HepG2 (cell line): ENCODE data around the gene EZH1. TPM values are rescaled to one million over a fixed set of nuclear protein-coding genes. Genes with fewer than 3 reads are reported as not detected.
A peak's percentile ranks its signal among the peaks of the same experiment; 100 is the strongest.

Source experiments
- AKAP8 ChIP-seq: sonication (generic); formaldehyde crosslinking; IDR thresholded peaks from 2 replicates; pipeline ENCODE4 v1.5.1; 2020; ENCODE audit warnings: mild to moderate bottlenecking, missing genetic modification reagents
- DNMT1 ChIP-seq: sonication (generic); formaldehyde crosslinking; IDR thresholded peaks from 2 replicates; pipeline ENCODE4 v1.5.1; 2020; ENCODE audit warnings: mild to moderate bottlenecking, missing genetic modification reagents
- IRF9 ChIP-seq: sonication (generic); formaldehyde crosslinking; IDR thresholded peaks from 2 replicates; pipeline ENCODE4 v1.8.0; 2022; ENCODE audit warnings: missing genetic modification reagents, mild to moderate bottlenecking, borderline replicate concordance
- JARID2 ChIP-seq: sonication (generic); formaldehyde crosslinking; IDR thresholded peaks from 2 replicates; pipeline ENCODE4 v1.8.1; 2023; ENCODE audit warnings: missing genetic modification reagents, inconsistent platforms; ENCODE audit not compliant: insufficient replicate concordance
- KAT2B ChIP-seq: fragments of 150-350 bp; IDR thresholded peaks from 2 replicates; pipeline ENCODE4 v1.6.1; 2014; ENCODE audit warnings: low read depth, low read length, borderline replicate concordance
- PAXIP1 ChIP-seq: sonication (generic); formaldehyde crosslinking; conservative IDR thresholded peaks from 2 replicates; pipeline ENCODE4 v1.4.0; 2020; ENCODE audit warnings: mild to moderate bottlenecking, missing genetic modification reagents, moderate library complexity
- POLR2G ChIP-seq: fragments of 200-400 bp; formaldehyde crosslinking; IDR thresholded peaks from 2 replicates; pipeline ENCODE4 v1.6.1; 2018; ENCODE audit warnings: mild to moderate bottlenecking, low read depth, low read length, moderate library complexity
- RFXAP ChIP-seq: sonication (generic); formaldehyde crosslinking; IDR thresholded peaks from 2 replicates; pipeline ENCODE4 v1.4.0; 2020; ENCODE audit warnings: missing genetic modification reagents, borderline replicate concordance
- XRCC5 ChIP-seq: fragments of 200-400 bp; formaldehyde crosslinking; optimal IDR thresholded peaks from 2 replicates; pipeline ENCODE3; 2017; ENCODE audit warnings: mild to moderate bottlenecking, low read length
- ZKSCAN1 ChIP-seq: fragments of 150-350 bp; IDR thresholded peaks from 2 replicates; pipeline ENCODE4 v1.6.1; 2014; ENCODE audit warnings: low read length
- ZNF253 ChIP-seq: sonication (generic); formaldehyde crosslinking; IDR thresholded peaks from 2 replicates; pipeline ENCODE4 v1.8.0; 2022; ENCODE audit warnings: mild to moderate bottlenecking, missing genetic modification reagents, borderline replicate concordance
- polyA plus RNA-seq, 8 experiments: library from polyadenylated mRNA; depleted of rRNA in 3 of 8; stranded (reverse) in 7 of 8; unstranded in 1 of 8; fragments of >200 nt; fragmentation: Illumina TruSeq in 4 of 8; extraction: Trizol in 4 of 8; gene quantifications; 2 replicates each; pipeline versions ENCODE4 v1.2.1 to v1.2.3, GENCODE V29; 2011 to 2016; ENCODE audit warnings: low read depth in 4 of 8, missing spikeins in 1 of 8, mixed read lengths in 1 of 8; ENCODE audit not compliant: insufficient read depth in 1 of 8
- total RNA-seq, 5 experiments: library from RNA; depleted of rRNA; stranded (reverse); fragments of >200 nt; fragmentation: Illumina TruSeq; extraction: Trizol; gene quantifications; 2 replicates each; pipeline ENCODE4 v1.2.3, GENCODE V29; 2016; ENCODE audit warnings: low read depth in 1 of 5
- TF ChIP-seq, protein P1 (sequence below): sonication (generic); formaldehyde crosslinking; IDR thresholded peaks from 2 replicates; pipeline ENCODE4 v1.8.0; 2022; ENCODE audit warnings: missing genetic modification reagents, mild to moderate bottlenecking, moderate library complexity, borderline replicate concordance
- TF ChIP-seq, protein P2 (sequence below): sonication (generic); formaldehyde crosslinking; IDR thresholded peaks from 2 replicates; pipeline ENCODE4 v1.4.0; 2020; ENCODE audit warnings: missing genetic modification reagents
- TF ChIP-seq, protein P3 (sequence below): sonication (generic); formaldehyde crosslinking; IDR thresholded peaks from 2 replicates; pipeline ENCODE4 v1.9.0; 2022; ENCODE audit warnings: missing genetic modification reagents, mild to moderate bottlenecking, borderline replicate concordance
- TF ChIP-seq, protein P4 (sequence below): IDR thresholded peaks from 2 replicates; pipeline ENCODE4 v1.6.1; 2018; ENCODE audit warnings: missing genetic modification reagents

EZH1 gene
- total and polyA plus RNA-seq, 2 of the 13 experiments (the other 11 are each of a cell fraction or from before 2014, with no cell fraction given), result 11.6 to 24.0 TPM

GRCh38 chr17:42791948-42792347, 47.1 kb upstream of the EZH1 start (continued):
- TF ChIP-seq, protein P1, sequence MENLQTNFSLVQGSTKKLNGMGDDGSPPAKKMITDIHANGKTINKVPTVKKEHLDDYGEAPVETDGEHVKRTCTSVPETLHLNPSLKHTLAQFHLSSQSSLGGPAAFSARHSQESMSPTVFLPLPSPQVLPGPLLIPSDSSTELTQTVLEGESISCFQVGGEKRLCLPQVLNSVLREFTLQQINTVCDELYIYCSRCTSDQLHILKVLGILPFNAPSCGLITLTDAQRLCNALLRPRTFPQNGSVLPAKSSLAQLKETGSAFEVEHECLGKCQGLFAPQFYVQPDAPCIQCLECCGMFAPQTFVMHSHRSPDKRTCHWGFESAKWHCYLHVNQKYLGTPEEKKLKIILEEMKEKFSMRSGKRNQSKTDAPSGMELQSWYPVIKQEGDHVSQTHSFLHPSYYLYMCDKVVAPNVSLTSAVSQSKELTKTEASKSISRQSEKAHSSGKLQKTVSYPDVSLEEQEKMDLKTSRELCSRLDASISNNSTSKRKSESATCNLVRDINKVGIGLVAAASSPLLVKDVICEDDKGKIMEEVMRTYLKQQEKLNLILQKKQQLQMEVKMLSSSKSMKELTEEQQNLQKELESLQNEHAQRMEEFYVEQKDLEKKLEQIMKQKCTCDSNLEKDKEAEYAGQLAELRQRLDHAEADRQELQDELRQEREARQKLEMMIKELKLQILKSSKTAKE (CRISPR knock-in tag), result no peak
- TF ChIP-seq, protein P2, sequence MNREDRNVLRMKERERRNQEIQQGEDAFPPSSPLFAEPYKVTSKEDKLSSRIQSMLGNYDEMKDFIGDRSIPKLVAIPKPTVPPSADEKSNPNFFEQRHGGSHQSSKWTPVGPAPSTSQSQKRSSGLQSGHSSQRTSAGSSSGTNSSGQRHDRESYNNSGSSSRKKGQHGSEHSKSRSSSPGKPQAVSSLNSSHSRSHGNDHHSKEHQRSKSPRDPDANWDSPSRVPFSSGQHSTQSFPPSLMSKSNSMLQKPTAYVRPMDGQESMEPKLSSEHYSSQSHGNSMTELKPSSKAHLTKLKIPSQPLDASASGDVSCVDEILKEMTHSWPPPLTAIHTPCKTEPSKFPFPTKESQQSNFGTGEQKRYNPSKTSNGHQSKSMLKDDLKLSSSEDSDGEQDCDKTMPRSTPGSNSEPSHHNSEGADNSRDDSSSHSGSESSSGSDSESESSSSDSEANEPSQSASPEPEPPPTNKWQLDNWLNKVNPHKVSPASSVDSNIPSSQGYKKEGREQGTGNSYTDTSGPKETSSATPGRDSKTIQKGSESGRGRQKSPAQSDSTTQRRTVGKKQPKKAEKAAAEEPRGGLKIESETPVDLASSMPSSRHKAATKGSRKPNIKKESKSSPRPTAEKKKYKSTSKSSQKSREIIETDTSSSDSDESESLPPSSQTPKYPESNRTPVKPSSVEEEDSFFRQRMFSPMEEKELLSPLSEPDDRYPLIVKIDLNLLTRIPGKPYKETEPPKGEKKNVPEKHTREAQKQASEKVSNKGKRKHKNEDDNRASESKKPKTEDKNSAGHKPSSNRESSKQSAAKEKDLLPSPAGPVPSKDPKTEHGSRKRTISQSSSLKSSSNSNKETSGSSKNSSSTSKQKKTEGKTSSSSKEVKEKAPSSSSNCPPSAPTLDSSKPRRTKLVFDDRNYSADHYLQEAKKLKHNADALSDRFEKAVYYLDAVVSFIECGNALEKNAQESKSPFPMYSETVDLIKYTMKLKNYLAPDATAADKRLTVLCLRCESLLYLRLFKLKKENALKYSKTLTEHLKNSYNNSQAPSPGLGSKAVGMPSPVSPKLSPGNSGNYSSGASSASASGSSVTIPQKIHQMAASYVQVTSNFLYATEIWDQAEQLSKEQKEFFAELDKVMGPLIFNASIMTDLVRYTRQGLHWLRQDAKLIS (CRISPR knock-in tag), result no peak
- no peak for TF ChIP-seq RFXAP (CRISPR knock-in tag)
- TF ChIP-seq, protein P3, sequence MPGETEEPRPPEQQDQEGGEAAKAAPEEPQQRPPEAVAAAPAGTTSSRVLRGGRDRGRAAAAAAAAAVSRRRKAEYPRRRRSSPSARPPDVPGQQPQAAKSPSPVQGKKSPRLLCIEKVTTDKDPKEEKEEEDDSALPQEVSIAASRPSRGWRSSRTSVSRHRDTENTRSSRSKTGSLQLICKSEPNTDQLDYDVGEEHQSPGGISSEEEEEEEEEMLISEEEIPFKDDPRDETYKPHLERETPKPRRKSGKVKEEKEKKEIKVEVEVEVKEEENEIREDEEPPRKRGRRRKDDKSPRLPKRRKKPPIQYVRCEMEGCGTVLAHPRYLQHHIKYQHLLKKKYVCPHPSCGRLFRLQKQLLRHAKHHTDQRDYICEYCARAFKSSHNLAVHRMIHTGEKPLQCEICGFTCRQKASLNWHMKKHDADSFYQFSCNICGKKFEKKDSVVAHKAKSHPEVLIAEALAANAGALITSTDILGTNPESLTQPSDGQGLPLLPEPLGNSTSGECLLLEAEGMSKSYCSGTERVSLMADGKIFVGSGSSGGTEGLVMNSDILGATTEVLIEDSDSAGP (CRISPR knock-in tag), result no peak
- peak; percentile 90 for TF ChIP-seq PAXIP1 (CRISPR knock-in tag)
- TF ChIP-seq JARID2 (CRISPR knock-in tag), result no peak
- no peak for TF ChIP-seq XRCC5
- TF ChIP-seq AKAP8 (CRISPR knock-in tag), result no peak
- no peak for TF ChIP-seq IRF9 (CRISPR knock-in tag)
- no peak for TF ChIP-seq POLR2G
- TF ChIP-seq, protein P4, sequence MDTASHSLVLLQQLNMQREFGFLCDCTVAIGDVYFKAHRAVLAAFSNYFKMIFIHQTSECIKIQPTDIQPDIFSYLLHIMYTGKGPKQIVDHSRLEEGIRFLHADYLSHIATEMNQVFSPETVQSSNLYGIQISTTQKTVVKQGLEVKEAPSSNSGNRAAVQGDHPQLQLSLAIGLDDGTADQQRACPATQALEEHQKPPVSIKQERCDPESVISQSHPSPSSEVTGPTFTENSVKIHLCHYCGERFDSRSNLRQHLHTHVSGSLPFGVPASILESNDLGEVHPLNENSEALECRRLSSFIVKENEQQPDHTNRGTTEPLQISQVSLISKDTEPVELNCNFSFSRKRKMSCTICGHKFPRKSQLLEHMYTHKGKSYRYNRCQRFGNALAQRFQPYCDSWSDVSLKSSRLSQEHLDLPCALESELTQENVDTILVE (CRISPR knock-in tag), result no peak
- no peak for TF ChIP-seq DNMT1 (CRISPR knock-in tag)
- no peak for TF ChIP-seq ZNF253 (CRISPR knock-in tag)
- TF ChIP-seq ZKSCAN1, result peak; percentile 70; the same call in 1 of the 2 replicates
- no peak for TF ChIP-seq KAT2B
